H1 (cell line): ENCODE measurements around the gene SPRR1A. TPM values are rescaled to one million over a fixed set of nuclear protein-coding genes. Genes with fewer than 3 reads are reported as not detected.

ENCODE experiments used
- CHD7 ChIP-seq: fragments of 300-600 bp; sonication (generic); IDR thresholded peaks from 2 replicates; pipeline ENCODE4 v1.7.1; 2012; ENCODE audit warnings: low read length, moderate library complexity, mild to moderate bottlenecking, inconsistent platforms; ENCODE audit not compliant: insufficient replicate concordance
- CTCF ChIP-seq, 3 experiments: IDR thresholded peaks; 1 replicate in 2 of 3; 2 replicates in 1 of 3; pipeline versions ENCODE4 v1.5.1 to v1.6.1; 2011; ENCODE audit warnings: low read length in 3 of 3, mild to moderate bottlenecking in 3 of 3, inconsistent platforms in 2 of 3, low read depth in 1 of 3, moderate library complexity in 1 of 3; ENCODE audit not compliant: insufficient read depth in 1 of 3; ENCODE audit errors: control extremely low read depth in 1 of 3
- RAD21 ChIP-seq, 2 experiments: IDR thresholded peaks in 1 of 2; conservative IDR thresholded peaks in 1 of 2; 2 replicates each; pipeline ENCODE4 v1.6.1; 2011; ENCODE audit warnings: low read depth in 2 of 2, low read length in 2 of 2, improper control_type of control experiment in 1 of 2, inconsistent platforms in 1 of 2, mild to moderate bottlenecking in 1 of 2, moderate library complexity in 1 of 2
- polyA plus RNA-seq, 7 experiments: library from polyadenylated mRNA; depleted of rRNA in 3 of 7; stranded (reverse) in 5 of 7; unstranded in 2 of 7; fragments of >200 nt in 5 of 7; fragments of 200-250 nt in 2 of 7; gene quantifications; 1 replicate in 5 of 7; 2 replicates in 1 of 7; 4 replicates in 1 of 7; pipeline versions ENCODE4 v1.2.1 to v1.2.3, GENCODE V29; 2011 to 2013; ENCODE audit warnings: missing spikeins in 2 of 7, mixed read lengths in 2 of 7
- total RNA-seq: library from RNA; stranded (reverse); fragmentation: NEBNext Ultra II Directional; extraction: Animal tissue kit (Norgen Biotek cat#: 25700); gene quantifications from 2 replicates; pipeline ENCODE4 v1.2.1, GENCODE V29; 2021

SPRR1A gene
- total and polyA plus RNA-seq, 2 of the 8 experiments (the other 6 are each of a cell fraction or from before 2014, with no cell fraction given) = not detected

- no peak for TF ChIP-seq CHD7
- peak; percentile 85 to 90 for TF ChIP-seq RAD21 (IDR thresholded peaks at IDR 0.05 in 1 of 2, conservative IDR thresholded peaks at IDR 0.05 in 1 of 2; ENCODE audit: low read depth in 2 of 2, low read length in 2 of 2)
- TF ChIP-seq CTCF (IDR thresholded peaks at IDR 0.05; ENCODE audit: control extremely low read depth in 1 of 3, insufficient read depth in 1 of 3, low read depth in 1 of 3, low read length in 3 of 3) = peak; percentile 75 to 93 (median 84)
- TF ChIP-seq, all 59 proteins: peak for 2
Measured at GRCh38 chr1:152960452-152961044, 23.3 kb upstream of the SPRR1A start (continued).
